HFFc6 (cell line): ENCODE measurements around the gene WBP4. TPM values are rescaled to one million over a fixed set of nuclear protein-coding genes. Genes with fewer than 3 reads are reported as not detected.
A peak's percentile ranks its signal among the peaks of the same experiment; 100 is the strongest.
"Not testable (repeated sequence)": the region's sequence is repeated elsewhere in the genome, so short reads cannot be mapped to it uniquely, and the experiment has no call there.

ENCODE experiments used
- DNase-seq: peaks from one replicate; pipeline ENCODE4 v3.0.0-alpha.2; 2018
- H3K27ac Mint-ChIP-seq: 2 replicates; pipeline ENCODE4 v1.8.0; 2020; ENCODE audit warnings: mild to moderate bottlenecking, mixed read lengths
- H3K27me3 Mint-ChIP-seq: 2 replicates; pipeline ENCODE4 v1.8.0; 2021; ENCODE audit warnings: mild to moderate bottlenecking, moderate library complexity, mixed read lengths; ENCODE audit not compliant: insufficient read depth
- H3K36me3 Mint-ChIP-seq: 2 replicates; pipeline ENCODE4 v1.8.0; 2021; ENCODE audit warnings: low read depth, mixed read lengths
- H3K4me1 Mint-ChIP-seq: 2 replicates; pipeline ENCODE4 v1.8.0; 2020; ENCODE audit warnings: low read depth, mixed read lengths
- H3K4me3 Mint-ChIP-seq: 2 replicates; pipeline ENCODE4 v1.8.0; 2020; ENCODE audit warnings: mild to moderate bottlenecking, moderate library complexity, mixed read lengths
- H3K9me3 Mint-ChIP-seq: 2 replicates; pipeline ENCODE4 v1.8.0; 2020; ENCODE audit warnings: mild to moderate bottlenecking, mixed read lengths
- total RNA-seq, 6 experiments: library from RNA; stranded (reverse); fragmentation: NEBNext Ultra II Directional; extraction: Animal tissue kit (Norgen Biotek cat#: 25700); gene quantifications; 2 replicates in 1 of 6; 3 replicates in 5 of 6; pipeline ENCODE4 v1.2.3, GENCODE V29; 2021
- TF ChIP-seq, protein P1 (sequence below): fragments of 200-600 bp; sonication (generic); IDR thresholded peaks from 2 replicates; pipeline ENCODE4 v1.5.0; 2021; ENCODE audit warnings: antibody characterized with exemption, mild to moderate bottlenecking

The WBP4 gene
- total RNA-seq, 6 experiments from 2014 or later, result 12.0 to 16.2 (median 14.6) TPM

DNA sequence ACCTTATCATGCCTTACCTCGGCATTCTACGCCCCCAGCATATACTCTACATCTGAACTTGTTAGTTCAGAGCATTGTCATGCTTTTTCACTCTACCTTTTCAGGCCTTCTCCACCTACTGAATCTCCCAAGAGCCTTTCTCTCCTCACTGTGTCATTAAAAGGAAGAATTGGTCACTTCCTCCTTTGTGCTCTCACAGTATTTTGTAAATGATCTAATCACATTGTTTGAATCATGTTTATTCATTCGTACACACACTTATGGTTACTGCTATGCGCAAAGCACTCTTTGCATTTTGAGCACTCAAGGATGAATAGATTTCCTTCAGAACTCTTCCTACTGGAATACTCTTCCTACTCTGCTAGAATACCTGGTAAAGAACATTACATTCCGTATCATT is 26.4 kb upstream of the WBP4 start:
- H3K4me1 Mint-ChIP-seq, result peaks cover 25% of the 10 kb centered on the region
- DNase-seq, result no peak
- no peak overlapping the region for H3K27ac Mint-ChIP-seq

GRCh38 chr13:41036557-41036956 is 24.8 kb upstream of the WBP4 start:
- not testable (repeated sequence) for DNase-seq, H3K36me3 Mint-ChIP-seq, H3K4me3 Mint-ChIP-seq, H3K27ac Mint-ChIP-seq, H3K27me3 Mint-ChIP-seq, H3K9me3 Mint-ChIP-seq
- H3K4me1 Mint-ChIP-seq, result peaks cover 36% of the 10 kb centered on the region

More for the DNA sequence above, 26.4 kb upstream of the WBP4 start:
- no peaks in the 10 kb centered on the region for H3K27me3 Mint-ChIP-seq
- TF ChIP-seq, protein P1, sequence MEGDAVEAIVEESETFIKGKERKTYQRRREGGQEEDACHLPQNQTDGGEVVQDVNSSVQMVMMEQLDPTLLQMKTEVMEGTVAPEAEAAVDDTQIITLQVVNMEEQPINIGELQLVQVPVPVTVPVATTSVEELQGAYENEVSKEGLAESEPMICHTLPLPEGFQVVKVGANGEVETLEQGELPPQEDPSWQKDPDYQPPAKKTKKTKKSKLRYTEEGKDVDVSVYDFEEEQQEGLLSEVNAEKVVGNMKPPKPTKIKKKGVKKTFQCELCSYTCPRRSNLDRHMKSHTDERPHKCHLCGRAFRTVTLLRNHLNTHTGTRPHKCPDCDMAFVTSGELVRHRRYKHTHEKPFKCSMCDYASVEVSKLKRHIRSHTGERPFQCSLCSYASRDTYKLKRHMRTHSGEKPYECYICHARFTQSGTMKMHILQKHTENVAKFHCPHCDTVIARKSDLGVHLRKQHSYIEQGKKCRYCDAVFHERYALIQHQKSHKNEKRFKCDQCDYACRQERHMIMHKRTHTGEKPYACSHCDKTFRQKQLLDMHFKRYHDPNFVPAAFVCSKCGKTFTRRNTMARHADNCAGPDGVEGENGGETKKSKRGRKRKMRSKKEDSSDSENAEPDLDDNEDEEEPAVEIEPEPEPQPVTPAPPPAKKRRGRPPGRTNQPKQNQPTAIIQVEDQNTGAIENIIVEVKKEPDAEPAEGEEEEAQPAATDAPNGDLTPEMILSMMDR, result no peak
- no peaks in the 10 kb centered on the region for H3K9me3 Mint-ChIP-seq
- H3K36me3 Mint-ChIP-seq, result 0 out of 2 replicates have a peak, but pooled peaks cover 4% of the 10 kb centered on the region
- H3K4me3 Mint-ChIP-seq, result no peak overlapping the region

DNA sequence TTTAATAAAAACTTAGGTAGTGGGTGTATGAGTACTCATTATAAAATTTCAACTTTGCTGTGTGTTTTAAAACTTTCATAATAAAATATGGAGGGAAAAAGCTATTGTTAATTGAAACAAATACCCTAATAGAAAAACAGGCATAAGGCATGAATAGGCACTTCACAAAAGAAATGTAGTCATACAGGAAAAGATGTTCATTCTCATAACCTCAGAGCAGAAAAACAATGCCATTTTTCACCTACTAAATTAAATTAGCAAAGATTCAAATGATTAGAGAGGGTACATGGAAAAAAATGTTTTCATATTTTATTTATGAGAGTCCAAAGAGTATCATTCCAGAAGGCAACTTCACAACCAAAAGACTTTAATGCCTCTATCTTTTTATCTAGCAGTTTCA is 21.6 kb upstream of the WBP4 start:
- H3K9me3 Mint-ChIP-seq, result no peaks in the 10 kb centered on the region
- H3K27ac Mint-ChIP-seq, result no peak overlapping the region
- no peaks in the 10 kb centered on the region for H3K27me3 Mint-ChIP-seq
- H3K4me1 Mint-ChIP-seq, result peaks cover 31% of the 10 kb centered on the region
- TF ChIP-seq, protein P1, result no peak
- no peak for DNase-seq
- H3K36me3 Mint-ChIP-seq, result 0 out of 2 replicates have a peak, but pooled peaks cover 4% of the 10 kb centered on the region
- H3K4me3 Mint-ChIP-seq, result no peak overlapping the region

- peaks cover 4% of the 10 kb centered on the region; the same call in 1 of the 2 replicates for H3K36me3 Mint-ChIP-seq
- H3K9me3 Mint-ChIP-seq, result peaks cover 3% of the 10 kb centered on the region; the same call in 1 of the 2 replicates
- 0 out of 2 replicates have a peak overlapping the region, but pooled peaks have one; percentile 9 for H3K27ac Mint-ChIP-seq
- H3K4me3 Mint-ChIP-seq, result no peak overlapping the region
- no peak for DNase-seq
- H3K4me1 Mint-ChIP-seq, result peaks cover 24% of the 10 kb centered on the region
- TF ChIP-seq, protein P1, result no peak
- no peaks in the 10 kb centered on the region for H3K27me3 Mint-ChIP-seq
Measured at GRCh38 chr13:41040584-41041334, 20.6 kb upstream of the WBP4 start.

DNA sequence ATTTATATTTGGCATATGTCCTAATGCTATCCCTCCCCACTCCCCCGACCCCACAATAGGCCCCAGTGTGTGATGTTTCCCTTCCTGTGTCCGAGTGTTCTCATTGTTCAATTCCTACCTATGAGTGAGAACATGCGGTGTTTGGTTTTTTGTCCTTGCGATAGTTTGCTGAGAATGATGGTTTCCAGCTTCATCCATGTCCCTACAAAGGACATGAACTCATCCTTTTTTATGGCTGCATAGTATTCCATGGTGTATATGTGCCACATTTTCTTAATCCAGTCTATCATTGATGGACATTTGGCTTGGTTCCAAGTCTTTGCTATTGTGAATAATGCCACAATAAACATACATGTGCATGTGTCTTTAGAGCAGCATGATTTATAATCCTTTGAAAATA is 18.9 kb upstream of the WBP4 start:
- not testable (repeated sequence) for H3K4me3 Mint-ChIP-seq, H3K27me3 Mint-ChIP-seq, H3K27ac Mint-ChIP-seq, DNase-seq
- Mint-ChIP-seq H3K9me3 (peaks cover 13% of the 10 kb centered on the region), H3K36me3 (peaks cover 13% of the 10 kb centered on the region), H3K4me1 (peaks cover 24% of the 10 kb centered on the region)

DNA sequence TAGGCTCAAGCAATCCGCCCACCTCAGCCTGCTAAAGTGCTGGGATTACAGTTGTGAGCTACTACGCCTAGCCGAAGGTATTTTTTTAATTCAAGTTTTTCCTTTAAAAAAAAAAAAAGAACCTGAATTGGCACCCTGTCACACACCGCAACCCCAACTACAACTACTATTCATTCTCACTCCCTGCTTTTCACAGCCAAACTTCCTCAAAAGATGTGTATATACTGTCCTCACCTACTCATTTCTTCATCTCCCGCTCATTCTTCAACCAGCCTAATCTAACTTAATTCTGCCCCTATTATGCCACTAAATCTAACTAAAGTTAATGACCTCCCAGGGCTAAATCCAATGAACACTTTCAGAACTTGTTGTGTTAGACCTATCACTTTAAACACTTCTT is 12.7 kb upstream of the WBP4 start:
- no peak overlapping the region for H3K27ac Mint-ChIP-seq
- peaks cover 44% of the 10 kb centered on the region for H3K4me1 Mint-ChIP-seq
- H3K4me3 Mint-ChIP-seq, result no peak overlapping the region
- peaks cover 21% of the 10 kb centered on the region for H3K9me3 Mint-ChIP-seq
- H3K27me3 Mint-ChIP-seq, result no peaks in the 10 kb centered on the region; the same call in 1 of the 2 replicates
- TF ChIP-seq, protein P1, result no peak
- DNase-seq, result no peak
- peaks cover 26% of the 10 kb centered on the region for H3K36me3 Mint-ChIP-seq
